Measurements from ENCODE around the gene HDAC4. TPM values are rescaled to one million over a fixed set of nuclear protein-coding genes. Genes with fewer than 3 reads are reported as not detected.

The HDAC4 gene
- total RNA-seq, 1 experiment from 2014 or later = 32.0 TPM

GRCh38 chr2:239202343-239202742 is 198.5 kb downstream of the HDAC4 start:
- H3K18ac ChIP-seq (ENCODE audit: insufficient read length, low read depth, low read length) = no peak overlapping the region
- H2BK12ac ChIP-seq (ENCODE audit: insufficient read length, low read depth, low read length) = no peak overlapping the region
- H3K27ac ChIP-seq (ENCODE audit: insufficient read length, low read depth, low read length) = no peak overlapping the region
- no peak overlapping the region for H4K5ac ChIP-seq (ENCODE audit: insufficient read length, low read depth, low read length)
- no peak for DNase-seq
- no peak overlapping the region for H3K9ac ChIP-seq (ENCODE audit: extremely low read depth, insufficient read length, low read length)
- no peak overlapping the region for H3K56ac ChIP-seq (ENCODE audit: insufficient read length, low read depth, low read length)
- Mint-ChIP-seq H3K27me3 (ENCODE audit: low read depth) (no peaks in the 10 kb centered on the region), H3K4me1 (peaks cover 23 to 38% of the 10 kb centered on the region in 2 experiments), H3K4me3 (no peak overlapping the region), H3K9me3 (no peaks in the 10 kb centered on the region), H3K36me3 (ENCODE audit: insufficient read depth in 1 of 3, low read depth in 3 of 3) (peaks cover 3 to 15% (median 7%) of the 10 kb centered on the region in 3 experiments; a peak in 6 of 7 replicates), H3K27ac (peak overlapping the region in 2 of 3 experiments; percentile 24 to 44; a peak in 3 of 7 replicates)
- no peaks in the 10 kb centered on the region; the same call in 1 of the 2 replicates for H3K4me1 ChIP-seq (ENCODE audit: insufficient read depth, low read length)
- no peaks in the 10 kb centered on the region for H4K20me1 ChIP-seq (ENCODE audit: control insufficient read depth, insufficient read depth, insufficient read length)
- peaks cover 8% of the 10 kb centered on the region for H3K79me1 ChIP-seq (ENCODE audit: insufficient read depth, low read depth, low read length, poor library complexity, severe bottlenecking)
- H3K27me3 ChIP-seq (ENCODE audit: insufficient read depth, low read length) = no peaks in the 10 kb centered on the region
- H2BK15ac ChIP-seq (ENCODE audit: low read depth, low read length) = no peak overlapping the region
- no peak overlapping the region for H2AFZ ChIP-seq (ENCODE audit: low read length)
- no peaks in the 10 kb centered on the region for H3K23me2 ChIP-seq (ENCODE audit: insufficient read length, low read depth, low read length, poor library complexity, severe bottlenecking)
- TF ChIP-seq CTCF (conservative IDR thresholded peaks at IDR 0.05) = no peak
- H3K4me2 ChIP-seq (ENCODE audit: insufficient read depth, insufficient read length, low read length) = no peak overlapping the region
- no peaks in the 10 kb centered on the region for H3K9me3 ChIP-seq (ENCODE audit: control insufficient read depth, low read depth, low read length)
- no peak overlapping the region for H3K23ac ChIP-seq (ENCODE audit: insufficient read length, low read depth, low read length)
- no peak overlapping the region for H2BK20ac ChIP-seq (ENCODE audit: low read depth, low read length, poor library complexity, severe bottlenecking)
- H2BK5ac ChIP-seq (ENCODE audit: insufficient read length, low read length) = no peak overlapping the region
- no peak overlapping the region for H4K91ac ChIP-seq (ENCODE audit: insufficient read length, low read depth, low read length)
- H3K79me2 ChIP-seq (ENCODE audit: insufficient read depth, low read length) = no peaks in the 10 kb centered on the region
- no peak overlapping the region for H2AK5ac ChIP-seq (ENCODE audit: insufficient read length, low read length)
- no CpG with 5 or more reads among the region's 12 CpGs for WGBS (ENCODE audit: extremely low coverage, insufficient read length, low lambda C conversion rate)
- H3T11ph ChIP-seq (ENCODE audit: low read length) = no peak overlapping the region
- H3K14ac ChIP-seq (ENCODE audit: insufficient read depth, low read length) = no peak overlapping the region
- H3K4ac ChIP-seq (ENCODE audit: low read depth, low read length) = no peak overlapping the region
- no peak overlapping the region for H4K8ac ChIP-seq (replicated peaks; ENCODE audit: insufficient read length, low read depth, low read length)
- H2BK120ac ChIP-seq (ENCODE audit: low read depth, low read length, poor library complexity, severe bottlenecking) = no peak overlapping the region
